RPMI8226 (cell line): ENCODE results near the gene CBX5.
"Not testable (repeated sequence)": the region's sequence is repeated elsewhere in the genome, so short reads cannot be mapped to it uniquely, and the experiment has no call there.

ENCODE experiments used
- DNase-seq: peaks from one replicate; pipeline ENCODE4 v3.0.0-alpha.2; 2015

The CBX5 gene

GRCh38 chr12:54294152-54294952 is 14.4 kb upstream of the CBX5 start:
- peak; percentile 66 for DNase-seq

DNA sequence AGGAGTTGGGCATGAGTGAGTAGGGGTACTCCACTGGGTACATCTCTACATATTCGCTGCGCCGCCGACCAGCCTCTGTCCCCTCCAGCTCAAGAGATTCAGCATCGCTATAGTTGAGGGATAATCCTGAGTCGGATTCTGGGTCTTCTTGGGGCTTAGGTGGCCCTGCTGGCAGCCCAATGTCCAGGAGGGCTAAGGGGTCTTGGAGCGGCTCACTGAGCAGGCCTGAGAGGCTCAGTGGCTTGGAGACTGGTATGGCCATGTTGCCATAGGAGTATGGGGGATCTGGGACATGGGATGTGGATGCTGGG is 13.0 kb upstream of the CBX5 start:
- no peak for DNase-seq

DNA sequence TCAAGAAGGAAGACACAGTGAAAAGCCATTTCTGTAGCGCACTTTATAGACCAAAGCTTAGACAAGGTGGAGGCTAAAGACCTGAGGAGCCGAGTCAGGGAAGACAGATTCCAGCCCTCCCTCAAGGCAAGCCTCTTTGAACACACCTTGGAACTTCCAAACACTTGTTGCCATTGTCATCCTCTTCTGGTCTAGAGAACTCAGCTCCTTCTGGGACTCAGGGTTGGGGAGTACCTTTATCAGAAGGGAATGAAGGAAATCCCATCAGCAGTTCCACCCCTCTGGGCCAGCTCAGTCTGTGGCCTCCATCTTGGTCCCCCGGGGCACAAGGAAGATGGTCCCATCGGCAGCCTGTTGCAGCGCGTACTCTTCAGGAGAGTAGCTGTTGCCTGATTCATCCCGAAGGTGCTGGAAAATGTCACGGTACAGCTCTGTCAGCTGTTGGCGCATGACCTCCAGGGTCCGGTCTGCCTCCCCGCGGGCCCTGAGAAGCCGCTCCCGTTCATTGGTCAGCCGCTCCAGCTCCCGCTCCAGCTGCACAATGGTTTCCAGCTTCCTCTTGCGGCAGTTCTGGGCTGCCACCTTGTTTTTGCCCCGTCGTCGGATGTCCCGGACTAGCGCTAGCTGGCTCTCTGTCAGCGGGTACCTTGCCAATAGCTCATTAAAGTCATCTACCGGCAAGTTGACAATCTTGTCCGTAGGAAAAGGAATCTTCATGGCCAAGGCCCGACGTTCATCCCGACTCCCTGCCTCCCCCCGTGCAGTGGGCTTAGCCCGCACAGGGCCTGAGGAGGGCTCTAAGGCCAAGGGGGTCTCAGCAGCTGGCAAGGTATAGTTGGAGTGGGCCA is 12.4 kb upstream of the CBX5 start:
- no peak for DNase-seq

DNA sequence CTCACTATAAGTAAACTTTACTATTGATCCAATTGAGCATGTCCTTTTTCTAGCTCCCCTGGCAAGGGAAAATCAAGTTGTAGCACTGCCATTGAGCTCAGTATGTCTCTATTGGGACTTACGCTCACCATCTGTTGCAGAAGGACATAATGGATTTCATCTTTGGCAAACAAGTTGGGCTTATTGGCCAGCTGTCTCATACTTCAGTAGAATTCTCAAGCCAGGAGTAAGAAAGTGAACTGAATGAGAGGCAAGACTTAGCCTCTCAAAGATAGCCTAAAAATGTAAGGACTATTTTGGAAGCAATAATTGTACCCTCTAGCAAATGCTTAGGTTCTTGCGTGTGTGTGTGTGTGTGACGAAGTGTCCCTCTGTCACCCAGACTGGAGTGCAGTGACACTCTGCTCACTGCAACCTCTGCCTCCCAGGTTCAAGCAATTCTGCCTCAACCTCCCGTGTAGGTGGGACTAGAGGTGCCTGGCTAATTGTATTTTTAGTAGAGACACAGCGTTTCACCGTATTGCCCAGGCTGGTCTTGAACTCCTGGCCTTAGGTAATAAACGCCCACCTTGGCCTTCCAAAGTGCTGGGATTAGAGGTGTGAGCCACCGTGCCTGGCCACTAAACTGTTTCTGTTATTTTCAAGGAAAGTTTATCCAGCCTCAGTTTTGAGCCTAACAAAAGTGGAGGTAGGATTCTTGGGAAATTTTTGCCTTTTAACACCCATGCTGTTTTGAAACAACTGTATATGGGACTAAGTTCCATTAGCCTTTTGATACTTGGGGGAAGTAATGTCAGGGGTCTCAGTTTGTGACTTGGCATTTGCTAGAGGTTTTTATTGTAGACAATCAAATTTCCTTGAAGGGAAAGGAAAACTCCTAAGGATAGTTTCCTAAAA is 7.6 kb upstream of the CBX5 start:
- DNase-seq, result no peak

- DNase-seq, result no peak
Measured at GRCh38 chr12:54286042-54287030, 6.4 kb upstream of the CBX5 start.

DNA sequence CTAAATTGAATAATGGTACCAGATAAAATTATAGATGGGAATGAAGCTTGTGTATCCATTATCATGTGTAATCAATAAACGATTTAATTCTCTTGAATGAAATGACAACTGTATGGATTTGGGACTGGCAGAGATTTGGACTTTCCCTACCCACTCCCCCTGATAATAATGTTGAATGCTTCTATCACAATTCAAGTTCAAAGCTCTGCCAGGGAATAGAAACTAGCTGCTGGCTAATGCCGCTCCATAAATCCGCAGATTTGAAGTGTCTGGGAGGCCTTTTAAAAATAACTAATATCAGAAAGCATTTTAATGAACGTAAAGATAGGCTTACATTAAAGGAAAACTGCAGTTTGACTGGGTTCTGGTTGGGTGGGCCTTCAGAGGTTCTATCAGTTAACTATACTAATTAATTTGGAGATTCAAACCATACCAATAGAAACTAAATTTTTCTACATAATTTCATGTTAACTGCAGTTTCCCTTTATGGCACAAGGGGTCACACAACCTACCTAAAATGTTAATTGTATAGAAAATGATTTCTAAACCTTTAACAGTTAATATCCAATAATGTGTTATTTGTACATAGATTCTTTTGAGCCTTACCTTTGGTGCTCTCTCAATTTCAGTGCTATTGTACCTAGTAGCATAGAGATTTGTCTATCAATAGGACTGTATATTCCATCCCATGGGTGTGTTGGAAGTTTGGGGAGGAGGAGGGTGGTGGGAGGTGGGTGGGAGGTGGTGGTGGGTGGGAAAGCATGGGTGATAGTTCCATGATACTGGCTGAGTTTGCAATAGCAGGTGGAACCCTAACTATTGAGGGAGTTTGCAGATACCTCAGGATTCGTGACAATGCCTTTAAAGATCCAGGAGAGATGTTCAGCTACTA is 5.5 kb upstream of the CBX5 start:
- DNase-seq, result no peak

- DNase-seq, result not testable (repeated sequence)
Measured at GRCh38 chr12:54284070-54284780, 4.3 kb upstream of the CBX5 start.

DNA sequence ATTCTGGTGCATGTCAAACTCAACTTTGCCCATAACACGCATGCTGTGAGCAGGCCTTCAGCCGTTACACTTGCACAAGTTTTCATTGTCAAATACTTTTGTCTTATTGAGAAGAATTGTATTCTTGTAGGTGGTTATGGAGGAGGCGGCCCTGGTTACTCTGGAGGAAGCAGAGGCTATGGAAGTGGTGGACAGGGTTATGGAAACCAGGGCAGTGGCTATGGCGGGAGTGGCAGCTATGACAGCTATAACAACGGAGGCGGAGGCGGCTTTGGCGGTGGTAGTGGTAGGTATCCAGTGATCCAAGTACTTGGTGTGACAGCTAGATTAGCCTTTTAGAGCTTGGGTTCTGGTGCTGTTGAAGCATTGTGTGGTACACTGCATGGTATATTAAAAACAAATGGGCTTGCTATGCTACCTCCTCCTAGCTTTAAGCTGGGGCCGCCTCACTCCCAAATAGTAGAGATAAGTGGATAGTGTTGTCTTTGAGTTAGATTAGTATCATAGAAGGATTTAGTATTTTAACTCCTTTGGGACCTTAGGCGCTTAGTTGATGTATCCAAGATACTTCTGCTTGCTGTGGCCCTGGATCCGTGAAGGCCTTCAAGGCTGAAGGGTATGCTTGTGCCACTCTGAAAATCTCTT is 3.1 kb upstream of the CBX5 start:
- DNase-seq, result no peak

DNA sequence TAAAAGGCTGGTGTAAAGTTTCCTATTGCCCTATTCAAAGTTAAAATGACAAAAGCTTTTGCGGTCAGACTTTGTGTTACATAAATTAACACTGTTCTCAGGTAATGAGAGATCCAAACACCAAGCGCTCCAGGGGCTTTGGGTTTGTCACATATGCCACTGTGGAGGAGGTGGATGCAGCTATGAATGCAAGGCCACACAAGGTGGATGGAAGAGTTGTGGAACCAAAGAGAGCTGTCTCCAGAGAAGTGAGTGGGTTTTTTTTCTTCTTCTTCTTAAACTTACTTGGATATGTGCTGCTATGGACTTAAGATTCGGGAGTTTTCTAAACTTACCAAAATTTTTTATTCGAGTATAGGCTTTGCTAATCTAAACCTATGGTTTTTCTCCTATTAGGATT is 1.8 kb upstream of the CBX5 start:
- not testable (repeated sequence) for DNase-seq

DNA sequence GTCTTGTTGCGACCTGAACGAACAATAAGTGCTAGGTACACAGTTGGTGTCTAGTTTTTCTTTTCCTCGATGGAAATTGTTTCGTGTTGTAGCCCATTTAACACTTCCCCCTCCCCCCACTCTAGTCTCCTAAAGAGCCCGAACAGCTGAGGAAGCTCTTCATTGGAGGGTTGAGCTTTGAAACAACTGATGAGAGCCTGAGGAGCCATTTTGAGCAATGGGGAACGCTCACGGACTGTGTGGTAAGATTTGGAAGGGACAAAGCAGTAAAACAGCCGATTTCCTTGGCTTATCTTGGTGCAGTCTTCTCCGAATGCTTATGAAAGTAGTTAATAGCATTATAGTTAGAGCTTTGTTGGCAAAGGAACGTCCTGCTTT is 1.3 kb upstream of the CBX5 start:
- DNase-seq, result not testable (repeated sequence)

DNA sequence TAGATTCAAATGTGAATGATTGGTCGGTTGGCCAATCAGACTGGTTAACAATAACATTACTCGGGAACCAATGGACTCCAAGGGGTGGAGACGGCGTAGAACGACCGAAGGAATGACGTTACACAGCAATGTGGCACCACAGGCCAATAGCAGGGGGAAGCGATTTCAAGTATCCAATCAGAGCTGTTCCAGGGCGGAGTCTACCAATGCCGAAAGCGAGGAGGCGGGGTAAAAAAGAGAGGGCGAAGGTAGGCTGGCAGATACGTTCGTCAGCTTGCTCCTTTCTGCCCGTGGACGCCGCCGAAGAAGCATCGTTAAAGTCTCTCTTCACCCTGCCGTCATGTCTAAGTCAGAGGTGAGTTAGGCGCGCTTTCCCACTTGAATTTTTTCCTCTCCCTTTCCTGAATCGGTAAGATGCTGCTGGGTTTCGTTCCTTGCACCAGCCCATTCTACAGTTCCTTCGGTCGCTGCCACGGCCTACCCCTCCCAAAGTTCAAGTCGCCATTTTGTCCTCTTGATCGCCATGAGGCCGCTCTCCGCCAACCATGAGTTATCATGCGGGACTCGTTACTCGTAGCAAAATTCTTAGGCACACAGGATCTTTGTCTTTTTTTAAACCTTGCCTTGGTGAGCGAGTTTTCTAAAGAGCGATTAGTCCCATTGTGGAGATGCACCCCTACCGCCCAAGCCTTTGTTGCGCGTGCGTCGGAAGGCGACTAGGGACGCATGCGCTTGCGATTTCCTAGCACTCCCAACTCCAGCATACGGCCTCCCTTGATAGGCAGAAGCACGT is 742 bp upstream of the CBX5 start, which contains the start of gene HNRNPA1:
TSS of gene HNRNPA1 (plus strand) at position 259 of the 793 bp plus-strand sequence. CDS start at position 341, 82 bp downstream.
- peak; percentile 99 for DNase-seq

GRCh38 chr12:54279227-54279631 is 693 bp downstream of the CBX5 start:
- DNase-seq, result no peak

DNA sequence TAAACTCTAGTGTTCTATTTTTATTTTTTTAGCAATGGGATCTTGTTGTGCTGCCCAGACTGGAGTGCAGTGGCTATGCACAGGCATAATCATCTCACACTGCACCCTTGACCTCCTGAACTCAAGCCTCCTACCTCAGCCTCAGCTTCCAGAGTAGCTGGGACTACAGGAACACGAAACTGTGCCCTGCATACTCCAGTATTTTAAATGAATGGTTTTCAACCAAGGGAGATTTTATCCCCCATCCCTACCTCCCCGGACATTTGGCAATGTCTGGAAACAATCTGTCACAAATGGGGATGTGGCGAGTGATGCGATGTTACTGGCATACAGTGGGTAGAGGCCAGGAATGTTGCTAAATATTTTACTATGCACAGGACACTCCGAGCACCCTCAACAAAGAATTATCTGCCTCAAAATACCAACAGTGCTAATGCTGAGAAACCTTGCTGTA is 2.1 kb downstream of the CBX5 start:
- no peak for DNase-seq

- no peak for DNase-seq
Measured at GRCh38 chr12:54276368-54276767, 3.6 kb downstream of the CBX5 start.

- no peak for DNase-seq
Measured at GRCh38 chr12:54273981-54274380, 5.9 kb downstream of the CBX5 start.

DNA sequence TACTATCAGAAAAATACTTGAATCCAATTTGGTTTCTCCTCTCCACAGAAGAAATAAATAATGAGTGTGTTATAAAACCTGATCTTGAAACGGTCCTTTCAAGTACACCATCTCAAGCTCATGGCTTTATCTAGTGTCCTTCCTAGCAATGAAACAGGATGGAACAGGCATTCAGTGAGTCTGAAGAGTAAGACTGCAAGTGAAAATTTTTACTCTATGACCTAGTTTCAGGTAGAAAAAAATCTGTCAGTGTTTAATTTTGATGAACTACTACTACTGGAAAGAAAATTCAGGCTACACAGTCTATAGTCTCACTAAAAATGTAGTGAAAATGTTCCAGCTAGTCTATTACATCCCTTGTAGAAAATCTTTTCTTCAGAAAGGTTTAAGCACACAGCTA is 7.7 kb downstream of the CBX5 start:
- DNase-seq, result no peak

- no peak for DNase-seq
Measured at GRCh38 chr12:54270345-54270744, 9.6 kb downstream of the CBX5 start.

GRCh38 chr12:54266852-54267251 is 13.1 kb downstream of the CBX5 start:
- no peak for DNase-seq

GRCh38 chr12:54265364-54265812 is 14.5 kb downstream of the CBX5 start:
- no peak for DNase-seq
